Stomach (tissue), 4 donors: ENCODE measurements around the gene DFFA.

Experiments
- CTCF ChIP-seq, 7 experiments: fragments of 450-650 bp in 4 of 7; fragments of 200-600 bp in 3 of 7; sonication (generic) in 3 of 7; IDR thresholded peaks; one replicate each; pipeline ENCODE4 v1.5.1; 2016 to 2019; ENCODE audit warnings: antibody characterized with exemption in 7 of 7, control low read depth in 2 of 7, mild to moderate bottlenecking in 1 of 7
- POLR2A ChIP-seq, 4 donors: fragments of 450-650 bp; IDR thresholded peaks; one replicate each; pipeline ENCODE4 v1.6.1; 2016; ENCODE audit warnings: antibody characterized with exemption in 4 of 4, control low read depth in 2 of 4, mild to moderate bottlenecking in 1 of 4, moderate library complexity in 1 of 4
- POLR2AphosphoS5 ChIP-seq, 3 donors: sonication (generic); formaldehyde crosslinking; IDR thresholded peaks; one replicate each; pipeline ENCODE4 v1.6.1; 2016; ENCODE audit warnings: antibody characterized with exemption in 3 of 3

GRCh38 chr1:10419351-10419750, 53.0 kb downstream of the DFFA start:
- no peak for TF ChIP-seq CTCF (IDR thresholded peaks at IDR 0.05)
- no peak for TF ChIP-seq POLR2AphosphoS5 (IDR thresholded peaks at IDR 0.05)
- TF ChIP-seq POLR2A (IDR thresholded peaks at IDR 0.05) = no peak
